ENCODE data around the gene COG5. TPM values are rescaled to one million over a fixed set of nuclear protein-coding genes. Genes with fewer than 3 reads are reported as not detected.

Gene COG5
- total and polyA plus RNA-seq, 9 of the 15 experiments (the other 6 are each of a cell fraction or from before 2014, with no cell fraction given) = 15.3 to 75.1 (median 56.4) TPM

DNA sequence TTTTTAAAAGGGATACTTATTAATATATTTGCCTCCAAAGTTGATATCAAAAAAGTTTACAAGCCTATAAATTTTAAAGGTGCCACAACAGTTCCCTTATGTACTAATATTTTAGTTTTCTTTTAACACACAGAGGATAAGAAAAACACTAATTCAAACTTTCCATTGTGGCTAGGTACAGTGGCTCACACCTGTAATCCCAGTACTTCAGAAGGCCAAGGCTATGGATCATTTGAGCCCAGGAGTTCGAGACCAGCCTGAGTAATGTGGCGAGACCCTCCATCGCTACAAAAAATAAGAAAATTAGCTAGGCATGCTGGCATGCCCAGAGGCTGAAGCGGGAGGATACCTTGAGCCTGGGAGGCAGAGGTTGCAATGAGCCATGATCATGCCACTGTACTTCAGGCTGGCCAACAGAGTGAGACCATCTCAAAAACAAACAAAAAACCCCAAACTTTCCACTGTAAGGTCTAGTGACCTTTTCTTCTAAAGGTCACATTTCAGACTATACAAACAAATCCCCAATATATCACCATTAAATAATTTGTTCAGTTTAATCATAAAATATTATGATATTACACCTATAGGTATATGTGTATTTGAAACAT, 287.4 kb downstream of the COG5 start:
- Histone ChIP-seq H3K4me3 (no peak overlapping the region), H3K27me3 (ENCODE audit: control insufficient read depth in 2 of 2, insufficient read depth in 2 of 2, low read length in 2 of 2) (no peaks in the 10 kb centered on the region), H3K79me2 (ENCODE audit: control insufficient read depth, insufficient read depth, low read length) (no peaks in the 10 kb centered on the region), H3K9me3 (replicated peaks; ENCODE audit: control insufficient read depth, insufficient read depth, low read depth, low read length) (no peaks in the 10 kb centered on the region), H3K4me1 (replicated peaks in 1 of 2; ENCODE audit: control insufficient read depth in 2 of 2, insufficient read depth in 2 of 2, low read length in 2 of 2) (no peaks in the 10 kb centered on the region), H3K9ac (ENCODE audit: insufficient read depth in 1 of 2, low read depth in 2 of 2, low read length in 2 of 2) (no peak overlapping the region), H2AFZ (ENCODE audit: low read depth, low read length) (no peak overlapping the region), H3K36me3 (ENCODE audit: control insufficient read depth, insufficient read depth, low read length) (no peaks in the 10 kb centered on the region; the same call in 2 of the 3 replicates), H4K20me1 (replicated peaks; ENCODE audit: control insufficient read depth, insufficient read depth, low read length) (no peaks in the 10 kb centered on the region), H3K9me1 (ENCODE audit: control insufficient read depth, insufficient read depth, low read length) (no peaks in the 10 kb centered on the region), H3K27ac (ENCODE audit: extremely low read depth, low read depth, low read length) (no peak overlapping the region), H3K4me2 (ENCODE audit: insufficient read depth, low read length) (no peak overlapping the region)
- ChIA-PET CTCF (ENCODE audit: low intra/inter-chr PET ratio) (no interaction called here), POLR2A (interaction anchor here (1.0 to 2.1 kb wide), 2 partner anchors 13 to 18 kb away, joined by 3 to 7 read pairs; no protein-coding TSS in a partner anchor)
- in situ Hi-C loops (cut with MboI) = no loop called here
- FAIRE-seq (no peak), DNase-seq (ENCODE audit: extremely low read depth in 1 of 4, low spot score in 3 of 4) (no peak), ATAC-seq (no peak)
- no TSS peak for BruUV-seq (replicated peaks)
- intact Hi-C loops (cut with micrococcal nuclease) = no loop called here
- WGBS (ENCODE audit: insufficient coverage, low coverage, missing lambda C conversion rate) = 95% methylated on average over 4 of the region's 4 CpGs
- TF ChIP-seq PYGO2 (tag; IDR thresholded peaks at IDR 0.05) (no peak), KLF1 (tag; IDR thresholded peaks at IDR 0.05) (no peak), EZH2 (IDR thresholded peaks at IDR 0.05; ENCODE audit: borderline replicate concordance, low read depth, low read length) (no peak), DDX20 (tag; IDR thresholded peaks at IDR 0.05; ENCODE audit: low read depth) (no peak), ZNF121 (CRISPR knock-in tag; conservative IDR thresholded peaks at IDR 0.05) (no peak), RCOR1 (IDR thresholded peaks at IDR 0.05; ENCODE audit: borderline replicate concordance in 1 of 2, low read depth in 2 of 2, low read length in 2 of 2) (no peak), SMC3 (conservative IDR thresholded peaks at IDR 0.05; ENCODE audit: insufficient read depth, low read depth, low read length) (no peak)
- TF ChIP-seq, protein P1, sequence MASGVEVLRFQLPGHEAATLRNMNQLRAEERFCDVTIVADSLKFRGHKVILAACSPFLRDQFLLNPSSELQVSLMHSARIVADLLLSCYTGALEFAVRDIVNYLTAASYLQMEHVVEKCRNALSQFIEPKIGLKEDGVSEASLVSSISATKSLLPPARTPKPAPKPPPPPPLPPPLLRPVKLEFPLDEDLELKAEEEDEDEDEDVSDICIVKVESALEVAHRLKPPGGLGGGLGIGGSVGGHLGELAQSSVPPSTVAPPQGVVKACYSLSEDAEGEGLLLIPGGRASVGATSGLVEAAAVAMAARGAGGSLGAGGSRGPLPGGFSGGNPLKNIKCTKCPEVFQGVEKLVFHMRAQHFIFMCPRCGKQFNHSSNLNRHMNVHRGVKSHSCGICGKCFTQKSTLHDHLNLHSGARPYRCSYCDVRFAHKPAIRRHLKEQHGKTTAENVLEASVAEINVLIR (CRISPR knock-in tag; IDR thresholded peaks at IDR 0.05) = no peak
- TF ChIP-seq, protein P2, sequence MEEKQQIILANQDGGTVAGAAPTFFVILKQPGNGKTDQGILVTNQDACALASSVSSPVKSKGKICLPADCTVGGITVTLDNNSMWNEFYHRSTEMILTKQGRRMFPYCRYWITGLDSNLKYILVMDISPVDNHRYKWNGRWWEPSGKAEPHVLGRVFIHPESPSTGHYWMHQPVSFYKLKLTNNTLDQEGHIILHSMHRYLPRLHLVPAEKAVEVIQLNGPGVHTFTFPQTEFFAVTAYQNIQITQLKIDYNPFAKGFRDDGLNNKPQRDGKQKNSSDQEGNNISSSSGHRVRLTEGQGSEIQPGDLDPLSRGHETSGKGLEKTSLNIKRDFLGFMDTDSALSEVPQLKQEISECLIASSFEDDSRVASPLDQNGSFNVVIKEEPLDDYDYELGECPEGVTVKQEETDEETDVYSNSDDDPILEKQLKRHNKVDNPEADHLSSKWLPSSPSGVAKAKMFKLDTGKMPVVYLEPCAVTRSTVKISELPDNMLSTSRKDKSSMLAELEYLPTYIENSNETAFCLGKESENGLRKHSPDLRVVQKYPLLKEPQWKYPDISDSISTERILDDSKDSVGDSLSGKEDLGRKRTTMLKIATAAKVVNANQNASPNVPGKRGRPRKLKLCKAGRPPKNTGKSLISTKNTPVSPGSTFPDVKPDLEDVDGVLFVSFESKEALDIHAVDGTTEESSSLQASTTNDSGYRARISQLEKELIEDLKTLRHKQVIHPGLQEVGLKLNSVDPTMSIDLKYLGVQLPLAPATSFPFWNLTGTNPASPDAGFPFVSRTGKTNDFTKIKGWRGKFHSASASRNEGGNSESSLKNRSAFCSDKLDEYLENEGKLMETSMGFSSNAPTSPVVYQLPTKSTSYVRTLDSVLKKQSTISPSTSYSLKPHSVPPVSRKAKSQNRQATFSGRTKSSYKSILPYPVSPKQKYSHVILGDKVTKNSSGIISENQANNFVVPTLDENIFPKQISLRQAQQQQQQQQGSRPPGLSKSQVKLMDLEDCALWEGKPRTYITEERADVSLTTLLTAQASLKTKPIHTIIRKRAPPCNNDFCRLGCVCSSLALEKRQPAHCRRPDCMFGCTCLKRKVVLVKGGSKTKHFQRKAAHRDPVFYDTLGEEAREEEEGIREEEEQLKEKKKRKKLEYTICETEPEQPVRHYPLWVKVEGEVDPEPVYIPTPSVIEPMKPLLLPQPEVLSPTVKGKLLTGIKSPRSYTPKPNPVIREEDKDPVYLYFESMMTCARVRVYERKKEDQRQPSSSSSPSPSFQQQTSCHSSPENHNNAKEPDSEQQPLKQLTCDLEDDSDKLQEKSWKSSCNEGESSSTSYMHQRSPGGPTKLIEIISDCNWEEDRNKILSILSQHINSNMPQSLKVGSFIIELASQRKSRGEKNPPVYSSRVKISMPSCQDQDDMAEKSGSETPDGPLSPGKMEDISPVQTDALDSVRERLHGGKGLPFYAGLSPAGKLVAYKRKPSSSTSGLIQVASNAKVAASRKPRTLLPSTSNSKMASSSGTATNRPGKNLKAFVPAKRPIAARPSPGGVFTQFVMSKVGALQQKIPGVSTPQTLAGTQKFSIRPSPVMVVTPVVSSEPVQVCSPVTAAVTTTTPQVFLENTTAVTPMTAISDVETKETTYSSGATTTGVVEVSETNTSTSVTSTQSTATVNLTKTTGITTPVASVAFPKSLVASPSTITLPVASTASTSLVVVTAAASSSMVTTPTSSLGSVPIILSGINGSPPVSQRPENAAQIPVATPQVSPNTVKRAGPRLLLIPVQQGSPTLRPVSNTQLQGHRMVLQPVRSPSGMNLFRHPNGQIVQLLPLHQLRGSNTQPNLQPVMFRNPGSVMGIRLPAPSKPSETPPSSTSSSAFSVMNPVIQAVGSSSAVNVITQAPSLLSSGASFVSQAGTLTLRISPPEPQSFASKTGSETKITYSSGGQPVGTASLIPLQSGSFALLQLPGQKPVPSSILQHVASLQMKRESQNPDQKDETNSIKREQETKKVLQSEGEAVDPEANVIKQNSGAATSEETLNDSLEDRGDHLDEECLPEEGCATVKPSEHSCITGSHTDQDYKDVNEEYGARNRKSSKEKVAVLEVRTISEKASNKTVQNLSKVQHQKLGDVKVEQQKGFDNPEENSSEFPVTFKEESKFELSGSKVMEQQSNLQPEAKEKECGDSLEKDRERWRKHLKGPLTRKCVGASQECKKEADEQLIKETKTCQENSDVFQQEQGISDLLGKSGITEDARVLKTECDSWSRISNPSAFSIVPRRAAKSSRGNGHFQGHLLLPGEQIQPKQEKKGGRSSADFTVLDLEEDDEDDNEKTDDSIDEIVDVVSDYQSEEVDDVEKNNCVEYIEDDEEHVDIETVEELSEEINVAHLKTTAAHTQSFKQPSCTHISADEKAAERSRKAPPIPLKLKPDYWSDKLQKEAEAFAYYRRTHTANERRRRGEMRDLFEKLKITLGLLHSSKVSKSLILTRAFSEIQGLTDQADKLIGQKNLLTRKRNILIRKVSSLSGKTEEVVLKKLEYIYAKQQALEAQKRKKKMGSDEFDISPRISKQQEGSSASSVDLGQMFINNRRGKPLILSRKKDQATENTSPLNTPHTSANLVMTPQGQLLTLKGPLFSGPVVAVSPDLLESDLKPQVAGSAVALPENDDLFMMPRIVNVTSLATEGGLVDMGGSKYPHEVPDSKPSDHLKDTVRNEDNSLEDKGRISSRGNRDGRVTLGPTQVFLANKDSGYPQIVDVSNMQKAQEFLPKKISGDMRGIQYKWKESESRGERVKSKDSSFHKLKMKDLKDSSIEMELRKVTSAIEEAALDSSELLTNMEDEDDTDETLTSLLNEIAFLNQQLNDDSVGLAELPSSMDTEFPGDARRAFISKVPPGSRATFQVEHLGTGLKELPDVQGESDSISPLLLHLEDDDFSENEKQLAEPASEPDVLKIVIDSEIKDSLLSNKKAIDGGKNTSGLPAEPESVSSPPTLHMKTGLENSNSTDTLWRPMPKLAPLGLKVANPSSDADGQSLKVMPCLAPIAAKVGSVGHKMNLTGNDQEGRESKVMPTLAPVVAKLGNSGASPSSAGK (IDR thresholded peaks at IDR 0.05) = no peak
